OCI-LY3 (cell line): ENCODE data around the gene CMTM2.

ENCODE experiments used
- H2AFZ ChIP-seq: fragments of 200-600, 300-600 bp; shearing (Covaris generic); 2 replicates; pipeline ENCODE4 v1.6.0; 2014; ENCODE audit warnings: antibody characterized with exemption, low read depth, low read length
- H3K27ac ChIP-seq: fragments of 200-600, 300-600 bp; sonication (generic); 2 replicates; pipeline ENCODE4 v1.5.1; 2014; ENCODE audit warnings: mild to moderate bottlenecking, low read length, moderate library complexity, mixed read lengths
- H3K27me3 ChIP-seq: fragments of 200-600, 300-600 bp; sonication (generic); 2 replicates; pipeline ENCODE4 v1.6.1; 2014; ENCODE audit warnings: low read depth, low read length, mixed read lengths
- H3K36me3 ChIP-seq: fragments of 200-600, 300-600 bp; sonication (generic); replicated peaks from 2 replicates; pipeline ENCODE3; 2014; ENCODE audit warnings: low read depth, low read length, mixed read lengths
- H3K4me1 ChIP-seq: fragments of 300-600, 200-600 bp; sonication (generic); 2 replicates; pipeline ENCODE4 v1.6.1; 2014; ENCODE audit warnings: low read length, mixed read lengths
- H3K4me2 ChIP-seq: fragments of 200-600, 300-600 bp; sonication (generic); 2 replicates; pipeline ENCODE4 v1.6.1; 2014; ENCODE audit warnings: low read length, mixed read lengths
- H3K4me3 ChIP-seq: fragments of 300-600, 200-600 bp; sonication (generic); 2 replicates; pipeline ENCODE4 v1.5.1; 2014; ENCODE audit warnings: antibody characterized with exemption, mild to moderate bottlenecking, low read length, moderate library complexity
- H3K79me2 ChIP-seq: fragments of 300-600, 200-600 bp; shearing (Covaris generic); 2 replicates; pipeline ENCODE4 v1.6.1; 2014; ENCODE audit warnings: mild to moderate bottlenecking, low read length, mixed read lengths
- H3K9ac ChIP-seq: fragments of 300-600, 200-600 bp; shearing (Covaris generic); 2 replicates; pipeline ENCODE4 v1.6.0; 2014; ENCODE audit warnings: mild to moderate bottlenecking, low read length, moderate library complexity
- H3K9me3 ChIP-seq: fragments of 200-600, 300-600 bp; shearing (Covaris generic); 2 replicates; pipeline ENCODE4 v1.6.1; 2014; ENCODE audit warnings: low read length, mixed read lengths; ENCODE audit not compliant: insufficient read depth
- H4K20me1 ChIP-seq: fragments of 200-600, 300-600 bp; sonication (generic); 2 replicates; pipeline ENCODE4 v1.6.1; 2016; ENCODE audit warnings: low read length, mixed read lengths; ENCODE audit not compliant: insufficient read depth
- EZH2phosphoT487 ChIP-seq: fragments of 200-600 bp; shearing (Covaris generic); IDR thresholded peaks from 2 replicates; pipeline ENCODE4 v1.6.1; 2018; ENCODE audit warnings: antibody characterized with exemption, mixed run types, low read depth
- TF ChIP-seq, protein P1 (sequence below): fragments of 200-600, 300-600 bp; sonication (generic); IDR thresholded peaks from 2 replicates; pipeline ENCODE4 v1.5.1; 2014; ENCODE audit warnings: antibody characterized with exemption, low read length, low read depth

Gene CMTM2

DNA sequence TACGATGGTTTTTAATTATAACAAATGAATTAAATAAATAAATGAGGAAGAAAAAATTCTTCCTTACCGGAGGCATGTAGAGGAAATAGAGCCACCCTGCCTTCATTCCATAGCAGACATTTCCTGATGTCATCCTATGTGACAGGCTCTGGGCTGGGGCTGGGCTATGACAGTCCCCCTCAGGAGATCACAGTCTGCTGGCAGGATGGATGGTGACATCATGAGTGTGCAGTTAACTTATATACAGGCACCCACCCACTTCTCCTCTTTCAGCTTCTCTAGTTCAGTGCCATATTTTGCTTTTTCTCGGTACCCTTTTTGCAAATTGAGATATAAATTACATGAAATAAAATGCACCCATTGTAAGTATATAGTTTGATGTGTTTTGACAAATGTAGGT lies 18.8 kb downstream of the CMTM2 start:
- Histone ChIP-seq H2AFZ (no peak overlapping the region), H3K79me2 (no peaks in the 10 kb centered on the region), H4K20me1 (no peaks in the 10 kb centered on the region), H3K27me3 (peaks cover 26% of the 10 kb centered on the region), H3K4me3 (no peak overlapping the region), H3K9me3 (peaks cover 16% of the 10 kb centered on the region), H3K36me3 (no peaks in the 10 kb centered on the region), H3K4me1 (peaks cover 52% of the 10 kb centered on the region), H3K27ac (no peak overlapping the region), H3K9ac (no peak overlapping the region), H3K4me2 (no peak overlapping the region)
- TF ChIP-seq, protein P1, sequence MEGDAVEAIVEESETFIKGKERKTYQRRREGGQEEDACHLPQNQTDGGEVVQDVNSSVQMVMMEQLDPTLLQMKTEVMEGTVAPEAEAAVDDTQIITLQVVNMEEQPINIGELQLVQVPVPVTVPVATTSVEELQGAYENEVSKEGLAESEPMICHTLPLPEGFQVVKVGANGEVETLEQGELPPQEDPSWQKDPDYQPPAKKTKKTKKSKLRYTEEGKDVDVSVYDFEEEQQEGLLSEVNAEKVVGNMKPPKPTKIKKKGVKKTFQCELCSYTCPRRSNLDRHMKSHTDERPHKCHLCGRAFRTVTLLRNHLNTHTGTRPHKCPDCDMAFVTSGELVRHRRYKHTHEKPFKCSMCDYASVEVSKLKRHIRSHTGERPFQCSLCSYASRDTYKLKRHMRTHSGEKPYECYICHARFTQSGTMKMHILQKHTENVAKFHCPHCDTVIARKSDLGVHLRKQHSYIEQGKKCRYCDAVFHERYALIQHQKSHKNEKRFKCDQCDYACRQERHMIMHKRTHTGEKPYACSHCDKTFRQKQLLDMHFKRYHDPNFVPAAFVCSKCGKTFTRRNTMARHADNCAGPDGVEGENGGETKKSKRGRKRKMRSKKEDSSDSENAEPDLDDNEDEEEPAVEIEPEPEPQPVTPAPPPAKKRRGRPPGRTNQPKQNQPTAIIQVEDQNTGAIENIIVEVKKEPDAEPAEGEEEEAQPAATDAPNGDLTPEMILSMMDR: no peak

DNA sequence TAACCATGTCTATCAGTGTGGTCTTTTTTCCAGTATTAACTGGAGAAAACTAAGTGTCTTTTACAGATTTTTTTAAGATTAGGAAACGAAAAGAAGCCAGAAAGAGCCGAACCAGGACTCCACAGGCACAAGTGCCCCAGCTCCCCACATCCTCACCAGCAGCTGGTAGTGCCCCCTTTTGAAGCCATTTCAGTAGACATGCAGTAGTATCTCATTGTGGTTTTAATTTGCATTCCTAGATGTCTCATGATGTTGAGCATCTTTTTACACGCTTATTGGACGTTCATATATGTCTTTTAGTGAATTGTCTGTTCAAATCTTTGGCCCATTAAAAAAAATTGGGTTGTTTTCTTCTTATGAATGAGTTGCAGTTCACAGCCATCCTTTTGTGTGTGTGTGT lies 20.5 kb downstream of the CMTM2 start:
- H3K27ac ChIP-seq: no peak overlapping the region
- H3K4me2 ChIP-seq: peak overlapping the region; percentile 10; the same call in 1 of the 2 replicates
- peaks cover 17% of the 10 kb centered on the region for H3K27me3 ChIP-seq
- H3K9me3 ChIP-seq: peaks cover 12% of the 10 kb centered on the region
- no peaks in the 10 kb centered on the region for H3K36me3 ChIP-seq
- no peak overlapping the region for H3K4me3 ChIP-seq
- H3K9ac ChIP-seq: no peak overlapping the region
- no peaks in the 10 kb centered on the region for H4K20me1 ChIP-seq
- H3K79me2 ChIP-seq: no peaks in the 10 kb centered on the region; the same call in 1 of the 2 replicates
- no peak for TF ChIP-seq EZH2phosphoT487
- TF ChIP-seq, protein P1: 0 out of 2 replicates have a peak, but pooled peaks have one; percentile 4
- peaks cover 51% of the 10 kb centered on the region for H3K4me1 ChIP-seq
- H2AFZ ChIP-seq: no peak overlapping the region

DNA sequence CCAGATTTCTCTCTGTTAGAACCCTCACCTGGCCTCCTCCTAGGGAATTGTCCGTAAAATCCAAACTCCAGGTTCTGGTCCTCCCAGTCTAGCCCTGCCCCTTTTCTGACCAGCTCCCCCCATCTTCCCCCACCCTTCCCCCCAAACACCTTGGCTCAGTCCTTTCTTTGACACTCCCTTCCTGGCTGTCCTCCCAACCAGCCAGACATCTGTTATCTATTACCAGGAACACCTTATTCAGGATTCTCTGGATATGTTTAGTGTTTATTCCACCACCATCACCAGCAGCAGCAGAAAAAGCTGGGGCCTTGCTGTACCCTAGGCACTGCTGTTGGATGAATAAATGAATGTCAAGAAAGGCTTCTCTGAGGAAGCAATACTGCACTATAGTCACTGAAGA lies 21.2 kb downstream of the CMTM2 start:
- no peaks in the 10 kb centered on the region for H4K20me1 ChIP-seq
- H3K27me3 ChIP-seq: peaks cover 17% of the 10 kb centered on the region
- H3K79me2 ChIP-seq: peaks cover 7% of the 10 kb centered on the region
- H3K36me3 ChIP-seq: no peaks in the 10 kb centered on the region
- H3K9me3 ChIP-seq: peaks cover 12% of the 10 kb centered on the region
- H3K27ac ChIP-seq: no peak overlapping the region
- H3K4me1 ChIP-seq: peaks cover 43% of the 10 kb centered on the region
- no peak overlapping the region for H3K4me3 ChIP-seq
- no peak overlapping the region for H3K9ac ChIP-seq
- no peak for TF ChIP-seq EZH2phosphoT487
- TF ChIP-seq, protein P1: no peak
- no peak overlapping the region for H3K4me2 ChIP-seq
- no peak overlapping the region for H2AFZ ChIP-seq

DNA sequence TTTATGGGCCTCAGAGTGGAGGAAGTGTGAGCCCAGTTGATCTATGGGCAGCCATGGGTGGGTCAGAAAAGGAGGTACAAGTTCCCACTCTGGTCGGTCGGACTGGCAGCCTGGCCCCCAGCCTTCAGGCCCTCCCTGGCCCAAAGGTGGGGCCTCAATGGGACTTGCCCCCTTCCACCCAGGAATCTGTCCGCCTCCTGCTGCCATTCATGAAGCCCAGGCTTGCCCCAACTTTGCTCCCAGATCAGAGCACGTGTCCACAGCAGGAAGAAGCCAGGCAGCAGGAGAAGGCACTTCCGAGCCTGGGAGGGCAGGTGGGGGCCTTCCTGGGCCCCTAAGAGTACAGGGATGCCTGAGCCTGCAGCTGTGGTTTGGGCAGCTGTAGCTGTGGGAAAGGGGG lies 22.2 kb downstream of the CMTM2 start:
- H3K27ac ChIP-seq: no peak overlapping the region
- H3K4me2 ChIP-seq: no peak overlapping the region
- H3K9ac ChIP-seq: no peak overlapping the region
- peaks cover 17% of the 10 kb centered on the region for H3K79me2 ChIP-seq
- no peak for TF ChIP-seq EZH2phosphoT487
- TF ChIP-seq, protein P1: no peak
- no peak overlapping the region for H2AFZ ChIP-seq
- peaks cover 5% of the 10 kb centered on the region; the same call in 1 of the 2 replicates for H4K20me1 ChIP-seq
- H3K36me3 ChIP-seq: no peaks in the 10 kb centered on the region
- peaks cover 12% of the 10 kb centered on the region for H3K9me3 ChIP-seq
- H3K4me1 ChIP-seq: peaks cover 43% of the 10 kb centered on the region
- no peak overlapping the region for H3K4me3 ChIP-seq
- H3K27me3 ChIP-seq: peaks cover 17% of the 10 kb centered on the region
